ENCODE results near the gene EIF4G2.

EIF4G2 gene

DNA sequence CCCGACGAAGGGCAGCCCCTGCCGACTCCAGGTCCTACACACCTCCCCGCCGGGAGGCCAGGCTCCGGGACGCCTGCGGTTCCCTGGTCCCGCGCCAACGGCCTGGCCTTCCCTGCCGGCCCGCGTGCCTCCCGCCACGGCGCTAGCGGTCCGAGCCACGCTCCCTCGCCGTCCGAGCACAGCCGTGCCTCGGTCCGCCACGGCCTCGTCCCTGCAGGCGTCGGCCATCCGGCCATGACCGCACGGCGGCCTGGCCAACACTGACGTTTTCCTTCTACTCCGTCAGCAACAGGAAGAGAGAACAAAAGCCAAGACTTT, 532 bp downstream of the EIF4G2 start:
- Histone ChIP-seq H3K36me3 (ENCODE audit: control insufficient read depth, insufficient read depth, low read length) (peaks cover 45% of the 10 kb centered on the region), H3K4me1 (ENCODE audit: control insufficient read depth, insufficient read depth, low read length) (peaks cover 16% of the 10 kb centered on the region), H3K9me3 (ENCODE audit: control insufficient read depth, insufficient read depth, low read length) (no peaks in the 10 kb centered on the region)

DNA sequence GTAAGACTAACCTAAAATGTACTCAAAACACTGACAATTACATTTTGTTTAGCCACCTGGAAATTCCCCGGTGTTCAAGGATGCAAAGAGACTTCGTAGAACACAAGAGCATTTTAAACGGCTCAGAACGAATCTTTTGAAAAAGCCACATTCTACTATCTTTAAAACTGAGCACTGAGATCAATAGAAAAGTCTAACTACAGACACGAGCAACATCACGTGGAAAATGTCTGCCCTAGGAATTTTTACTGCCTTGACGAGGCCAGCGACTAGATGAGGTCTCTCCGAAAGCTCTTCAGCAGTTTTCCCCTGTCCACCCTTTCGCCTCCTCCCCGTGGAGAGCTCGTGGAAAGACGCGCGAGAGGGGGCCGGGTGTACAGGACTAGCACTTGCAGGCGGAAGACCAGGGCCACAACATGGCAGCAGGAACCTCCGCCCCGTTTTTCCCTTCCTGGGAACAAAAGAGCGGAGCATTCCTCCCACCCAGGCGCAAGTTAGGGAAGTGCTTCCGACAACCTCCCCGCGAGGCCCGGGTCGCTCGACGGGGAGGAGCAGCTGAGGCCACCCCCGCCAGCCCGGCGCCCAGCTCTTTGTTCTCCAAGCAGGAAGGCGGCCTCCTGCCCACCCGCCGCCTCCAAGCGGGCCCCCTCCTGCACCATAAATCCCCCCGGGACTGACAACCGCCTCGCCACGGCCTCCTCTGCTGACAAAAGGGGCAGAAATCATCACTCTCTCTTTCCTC, 1.1 kb downstream of the EIF4G2 start:
- H3K36me3 ChIP-seq (ENCODE audit: control insufficient read depth, insufficient read depth, low read length), result peaks cover 50% of the 10 kb centered on the region
- no peaks in the 10 kb centered on the region for H3K27me3 ChIP-seq (ENCODE audit: control insufficient read depth, insufficient read depth, low read length)
- peak overlapping the region; percentile 100 for H3K9ac ChIP-seq (ENCODE audit: low read depth, low read length)
- H3K9me3 ChIP-seq (ENCODE audit: control insufficient read depth, insufficient read depth, low read length), result no peaks in the 10 kb centered on the region
- H3K27ac ChIP-seq (ENCODE audit: low read depth, low read length), result peak overlapping the region; percentile 100
- peak overlapping the region; percentile 97 for H3K4me3 ChIP-seq (ENCODE audit: low read depth, low read length)
- peaks cover 16% of the 10 kb centered on the region for H3K4me1 ChIP-seq (ENCODE audit: control insufficient read depth, insufficient read depth, low read length)

More for the DNA sequence above, 532 bp downstream of the EIF4G2 start:
- Histone ChIP-seq H3K9ac (ENCODE audit: low read depth, low read length) (peak overlapping the region; percentile 100), H3K27me3 (ENCODE audit: control insufficient read depth, insufficient read depth, low read length) (no peaks in the 10 kb centered on the region), H3K27ac (ENCODE audit: low read depth, low read length) (peak overlapping the region; percentile 100), H3K4me3 (ENCODE audit: low read depth, low read length) (peak overlapping the region; percentile 97)

DNA sequence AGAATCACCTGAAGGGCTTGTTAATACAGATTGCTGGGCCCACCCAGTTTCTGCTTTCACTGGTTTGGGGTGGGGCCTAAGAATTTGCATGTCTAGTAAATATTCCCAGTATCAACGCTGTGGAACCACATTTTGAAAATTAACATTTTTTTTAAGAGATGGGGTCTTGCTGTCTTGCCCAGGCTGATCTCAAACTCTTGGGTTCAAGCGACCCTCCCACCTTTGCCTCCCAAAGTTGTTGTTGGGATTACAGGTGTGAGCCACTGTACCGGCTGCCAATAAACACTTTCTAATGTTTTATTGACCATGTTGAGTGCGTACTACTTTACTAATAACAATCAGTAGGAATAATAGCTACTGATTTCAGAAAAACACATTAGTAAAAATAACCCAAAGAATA, 2.5 kb downstream of the EIF4G2 start:
- no peak overlapping the region for H3K27ac ChIP-seq (ENCODE audit: low read depth, low read length)
- H3K27me3 ChIP-seq (ENCODE audit: control insufficient read depth, insufficient read depth, low read length), result no peaks in the 10 kb centered on the region
- H3K9ac ChIP-seq (ENCODE audit: low read depth, low read length), result 0 out of 2 replicates have a peak overlapping the region, but pooled peaks have one; percentile 100
- H3K36me3 ChIP-seq (ENCODE audit: control insufficient read depth, insufficient read depth, low read length), result peaks cover 65% of the 10 kb centered on the region
- no peaks in the 10 kb centered on the region for H3K9me3 ChIP-seq (ENCODE audit: control insufficient read depth, insufficient read depth, low read length)
- peaks cover 16% of the 10 kb centered on the region for H3K4me1 ChIP-seq (ENCODE audit: control insufficient read depth, insufficient read depth, low read length)
- H3K4me3 ChIP-seq (ENCODE audit: low read depth, low read length), result peak overlapping the region; percentile 97

- Histone ChIP-seq H3K36me3 (ENCODE audit: control insufficient read depth, insufficient read depth, low read length) (peaks cover 69% of the 10 kb centered on the region), H3K9me3 (ENCODE audit: control insufficient read depth, insufficient read depth, low read length) (no peaks in the 10 kb centered on the region), H3K4me1 (ENCODE audit: control insufficient read depth, insufficient read depth, low read length) (peaks cover 16% of the 10 kb centered on the region), H3K27me3 (ENCODE audit: control insufficient read depth, insufficient read depth, low read length) (no peaks in the 10 kb centered on the region), H3K9ac (ENCODE audit: low read depth, low read length) (no peak overlapping the region), H3K27ac (ENCODE audit: low read depth, low read length) (no peak overlapping the region), H3K4me3 (ENCODE audit: low read depth, low read length) (no peak overlapping the region)
Observed at GRCh38 chr11:10805741-10806140, 3.0 kb downstream of the EIF4G2 start.

DNA sequence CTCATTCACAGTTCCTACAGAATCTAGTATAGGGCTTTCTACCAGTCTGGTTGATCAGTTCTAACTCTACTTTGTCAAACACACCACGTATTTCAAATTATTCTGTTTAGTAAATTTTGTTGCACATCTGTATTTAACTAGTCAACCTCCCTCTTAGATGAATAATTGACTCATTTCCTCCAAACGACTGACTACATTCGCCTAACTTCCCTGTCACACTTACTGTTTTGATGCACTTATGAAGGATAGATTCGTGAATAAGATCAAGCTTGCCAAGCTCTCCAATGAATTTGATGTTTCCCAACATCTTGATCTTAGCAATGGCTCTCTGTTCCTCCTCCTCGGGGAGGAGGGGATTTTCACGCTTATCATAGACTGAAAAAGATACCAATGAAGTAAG, 5.0 kb downstream of the EIF4G2 start:
- Histone ChIP-seq H3K9me3 (ENCODE audit: control insufficient read depth, insufficient read depth, low read length) (no peaks in the 10 kb centered on the region), H3K4me3 (ENCODE audit: low read depth, low read length) (no peak overlapping the region), H3K27ac (ENCODE audit: low read depth, low read length) (no peak overlapping the region), H3K4me1 (ENCODE audit: control insufficient read depth, insufficient read depth, low read length) (peaks cover 9% of the 10 kb centered on the region; the same call in 1 of the 2 replicates), H3K27me3 (ENCODE audit: control insufficient read depth, insufficient read depth, low read length) (no peaks in the 10 kb centered on the region), H3K36me3 (ENCODE audit: control insufficient read depth, insufficient read depth, low read length) (peaks cover 90% of the 10 kb centered on the region), H3K9ac (ENCODE audit: low read depth, low read length) (no peak overlapping the region)

DNA sequence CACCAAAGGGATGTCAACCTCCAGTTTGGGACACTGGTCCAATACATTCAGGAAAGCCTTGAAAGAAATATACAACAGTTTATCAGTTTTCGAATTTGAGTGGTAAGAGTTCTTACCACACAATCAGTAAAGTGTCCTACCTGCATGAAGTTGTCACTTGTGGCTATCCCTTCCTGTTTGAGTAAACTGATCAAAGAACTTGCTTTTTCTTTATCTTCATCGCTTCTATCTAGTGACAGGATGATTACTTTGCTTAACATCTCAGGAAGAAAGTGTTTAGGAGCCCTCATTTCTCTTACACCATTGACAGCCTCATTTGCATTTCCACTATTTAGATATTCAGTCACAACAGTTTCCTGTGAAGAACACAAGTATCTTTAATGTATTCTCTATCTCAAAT, 8.4 kb downstream of the EIF4G2 start:
- no peak overlapping the region for H3K9ac ChIP-seq (ENCODE audit: low read depth, low read length)
- H3K4me1 ChIP-seq (ENCODE audit: control insufficient read depth, insufficient read depth, low read length), result no peaks in the 10 kb centered on the region
- peaks cover 95% of the 10 kb centered on the region for H3K36me3 ChIP-seq (ENCODE audit: control insufficient read depth, insufficient read depth, low read length)
- no peak overlapping the region for H3K4me3 ChIP-seq (ENCODE audit: low read depth, low read length)
- H3K9me3 ChIP-seq (ENCODE audit: control insufficient read depth, insufficient read depth, low read length), result no peaks in the 10 kb centered on the region
- no peaks in the 10 kb centered on the region for H3K27me3 ChIP-seq (ENCODE audit: control insufficient read depth, insufficient read depth, low read length)
- no peak overlapping the region for H3K27ac ChIP-seq (ENCODE audit: low read depth, low read length)

DNA sequence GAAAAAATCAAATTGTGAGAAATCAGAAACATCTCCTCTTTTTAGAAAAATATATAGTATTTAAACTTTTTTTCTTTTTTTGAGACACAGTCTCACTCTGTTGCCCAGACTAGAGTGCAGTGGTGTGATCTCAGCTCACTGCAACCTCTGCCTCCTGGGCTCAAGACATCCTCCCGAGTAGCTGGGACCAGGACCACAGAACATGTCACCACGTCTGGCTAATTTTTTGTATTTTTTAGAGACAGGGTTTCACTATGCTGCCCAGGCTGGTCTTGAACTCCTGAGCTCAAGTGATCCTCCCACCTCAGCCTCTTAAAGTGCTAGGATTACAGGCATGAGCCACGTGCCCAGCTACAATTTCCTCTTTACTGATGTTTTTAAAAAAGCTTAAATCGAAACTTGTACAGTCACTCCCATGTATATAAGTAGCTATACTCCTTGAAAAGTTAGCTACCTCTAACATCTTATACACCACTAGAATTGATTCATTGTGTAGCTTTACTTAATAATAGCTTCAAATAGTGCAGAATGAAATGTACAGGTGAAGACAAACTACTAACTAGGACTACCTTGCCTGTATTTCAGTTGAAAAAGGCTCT, 10.3 kb downstream of the EIF4G2 start:
- Histone ChIP-seq H3K9me3 (ENCODE audit: control insufficient read depth, insufficient read depth, low read length) (no peaks in the 10 kb centered on the region), H3K27me3 (ENCODE audit: control insufficient read depth, insufficient read depth, low read length) (no peaks in the 10 kb centered on the region), H3K9ac (ENCODE audit: low read depth, low read length) (no peak overlapping the region), H3K4me3 (ENCODE audit: low read depth, low read length) (no peak overlapping the region), H3K27ac (ENCODE audit: low read depth, low read length) (no peak overlapping the region), H3K36me3 (ENCODE audit: control insufficient read depth, insufficient read depth, low read length) (peaks cover 76% of the 10 kb centered on the region), H3K4me1 (ENCODE audit: control insufficient read depth, insufficient read depth, low read length) (no peaks in the 10 kb centered on the region)

DNA sequence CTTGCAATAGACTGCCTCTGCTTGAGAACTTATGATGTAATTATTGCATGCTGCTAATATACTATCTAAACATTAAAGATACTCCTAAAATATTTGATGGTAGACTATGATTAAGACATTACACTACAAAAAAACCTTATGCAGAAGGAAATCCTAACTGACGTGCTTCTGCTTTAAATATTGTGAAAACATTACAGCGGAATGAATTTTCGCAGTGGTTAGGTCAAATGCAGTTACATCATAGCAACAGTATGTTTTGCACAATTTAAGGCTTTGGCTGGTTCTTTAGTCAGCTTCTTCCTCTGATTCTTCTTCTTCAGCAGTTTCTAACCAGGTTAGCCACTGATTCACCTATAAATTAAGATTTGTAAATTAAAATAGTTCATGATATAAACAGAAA, 11.2 kb downstream of the EIF4G2 start:
- Histone ChIP-seq H3K27ac (ENCODE audit: low read depth, low read length) (no peak overlapping the region), H3K4me3 (ENCODE audit: low read depth, low read length) (no peak overlapping the region), H3K9ac (ENCODE audit: low read depth, low read length) (no peak overlapping the region), H3K9me3 (ENCODE audit: control insufficient read depth, insufficient read depth, low read length) (no peaks in the 10 kb centered on the region), H3K36me3 (ENCODE audit: control insufficient read depth, insufficient read depth, low read length) (peaks cover 67% of the 10 kb centered on the region), H3K27me3 (ENCODE audit: control insufficient read depth, insufficient read depth, low read length) (peaks cover 5% of the 10 kb centered on the region; the same call in 1 of the 2 replicates), H3K4me1 (ENCODE audit: control insufficient read depth, insufficient read depth, low read length) (no peaks in the 10 kb centered on the region)

DNA sequence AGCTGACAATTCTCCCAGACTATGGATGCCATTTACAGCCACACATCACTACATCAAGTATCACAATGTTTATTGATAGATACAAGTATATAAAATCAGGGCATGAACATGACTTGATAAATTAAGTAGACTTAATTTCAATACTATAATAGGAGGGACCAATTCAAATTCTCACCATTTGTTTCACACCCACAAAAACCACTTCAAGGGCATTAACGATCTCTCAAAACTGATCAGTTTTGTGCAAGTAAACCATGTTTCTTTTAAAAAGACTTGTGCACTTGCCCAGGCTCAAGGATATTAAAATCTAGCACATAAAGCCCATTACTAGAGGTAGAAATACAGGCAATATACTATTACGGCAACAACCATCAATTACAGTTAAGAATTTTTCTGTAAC, 11.7 kb downstream of the EIF4G2 start:
- H3K4me3 ChIP-seq (ENCODE audit: low read depth, low read length), result no peak overlapping the region
- H3K36me3 ChIP-seq (ENCODE audit: control insufficient read depth, insufficient read depth, low read length), result peaks cover 62% of the 10 kb centered on the region
- peaks cover 5% of the 10 kb centered on the region; the same call in 1 of the 2 replicates for H3K27me3 ChIP-seq (ENCODE audit: control insufficient read depth, insufficient read depth, low read length)
- H3K4me1 ChIP-seq (ENCODE audit: control insufficient read depth, insufficient read depth, low read length), result no peaks in the 10 kb centered on the region
- H3K27ac ChIP-seq (ENCODE audit: low read depth, low read length), result no peak overlapping the region
- no peak overlapping the region for H3K9ac ChIP-seq (ENCODE audit: low read depth, low read length)
- no peaks in the 10 kb centered on the region for H3K9me3 ChIP-seq (ENCODE audit: control insufficient read depth, insufficient read depth, low read length)

- no peak overlapping the region for H3K9ac ChIP-seq (ENCODE audit: low read depth, low read length)
- H3K27me3 ChIP-seq (ENCODE audit: control insufficient read depth, insufficient read depth, low read length), result peaks cover 5% of the 10 kb centered on the region; the same call in 1 of the 2 replicates
- H3K27ac ChIP-seq (ENCODE audit: low read depth, low read length), result peak overlapping the region; percentile 37
- H3K36me3 ChIP-seq (ENCODE audit: control insufficient read depth, insufficient read depth, low read length), result peaks cover 54% of the 10 kb centered on the region
- no peaks in the 10 kb centered on the region for H3K4me1 ChIP-seq (ENCODE audit: control insufficient read depth, insufficient read depth, low read length)
- no peaks in the 10 kb centered on the region for H3K9me3 ChIP-seq (ENCODE audit: control insufficient read depth, insufficient read depth, low read length)
- H3K4me3 ChIP-seq (ENCODE audit: low read depth, low read length), result no peak overlapping the region
Observed at GRCh38 chr11:10796191-10796590, 12.5 kb downstream of the EIF4G2 start.

- H3K27me3 ChIP-seq (ENCODE audit: control insufficient read depth, insufficient read depth, low read length), result peaks cover 5% of the 10 kb centered on the region; the same call in 1 of the 2 replicates
- H3K9ac ChIP-seq (ENCODE audit: low read depth, low read length), result no peak overlapping the region
- H3K4me1 ChIP-seq (ENCODE audit: control insufficient read depth, insufficient read depth, low read length), result no peaks in the 10 kb centered on the region
- no peaks in the 10 kb centered on the region for H3K9me3 ChIP-seq (ENCODE audit: control insufficient read depth, insufficient read depth, low read length)
- peaks cover 29% of the 10 kb centered on the region for H3K36me3 ChIP-seq (ENCODE audit: control insufficient read depth, insufficient read depth, low read length)
- H3K27ac ChIP-seq (ENCODE audit: low read depth, low read length), result no peak overlapping the region
- no peak overlapping the region for H3K4me3 ChIP-seq (ENCODE audit: low read depth, low read length)
Observed at GRCh38 chr11:10793470-10794255, 15.1 kb downstream of the EIF4G2 start.

Measured in HUES48 (cell line).